ENCODE measurements around the gene PITRM1.

Gene PITRM1

GRCh38 chr10:3111621-3112163 is 60.9 kb downstream of the PITRM1 start:
- TF ChIP-seq CTCF (IDR thresholded peaks at IDR 0.05; ENCODE audit: borderline replicate concordance, control extremely low read depth, extremely low read depth, insufficient read depth, missing control alignments): no peak
- no peak for DNase-seq (ENCODE audit: low spot score)
- in situ Hi-C loops (cut with MboI; ENCODE audit: low sequenced_read_pairs, unreplicated experiment): no loop called here

GRCh38 chr10:3110782-3111620 is 61.6 kb downstream of the PITRM1 start:
- TF ChIP-seq CTCF (IDR thresholded peaks at IDR 0.05; ENCODE audit: borderline replicate concordance, control extremely low read depth, extremely low read depth, insufficient read depth, missing control alignments): no peak
- no peak for DNase-seq (ENCODE audit: low spot score)
- in situ Hi-C loops (cut with MboI; ENCODE audit: low sequenced_read_pairs, unreplicated experiment): no loop called here

- in situ Hi-C loops (cut with MboI; ENCODE audit: low sequenced_read_pairs, unreplicated experiment): no loop called here
- DNase-seq (ENCODE audit: low spot score): no peak
- no peak for TF ChIP-seq CTCF (IDR thresholded peaks at IDR 0.05; ENCODE audit: borderline replicate concordance, control extremely low read depth, extremely low read depth, insufficient read depth, missing control alignments)
Measured at GRCh38 chr10:3109633-3110032, 62.9 kb downstream of the PITRM1 start.

- no peak for DNase-seq (ENCODE audit: low spot score)
- no peak for TF ChIP-seq CTCF (IDR thresholded peaks at IDR 0.05; ENCODE audit: borderline replicate concordance, control extremely low read depth, extremely low read depth, insufficient read depth, missing control alignments)
- in situ Hi-C loops (cut with MboI; ENCODE audit: low sequenced_read_pairs, unreplicated experiment): no loop called here
Measured at GRCh38 chr10:3109196-3109595, 63.4 kb downstream of the PITRM1 start.

GRCh38 chr10:3108575-3109105 is 63.9 kb downstream of the PITRM1 start:
- no peak for TF ChIP-seq CTCF (IDR thresholded peaks at IDR 0.05; ENCODE audit: borderline replicate concordance, control extremely low read depth, extremely low read depth, insufficient read depth, missing control alignments)
- no peak for DNase-seq (ENCODE audit: low spot score)
- in situ Hi-C loops (cut with MboI; ENCODE audit: low sequenced_read_pairs, unreplicated experiment): no loop called here

GRCh38 chr10:3108033-3108432 is 64.5 kb downstream of the PITRM1 start:
- TF ChIP-seq CTCF (IDR thresholded peaks at IDR 0.05; ENCODE audit: borderline replicate concordance, control extremely low read depth, extremely low read depth, insufficient read depth, missing control alignments): no peak
- in situ Hi-C loops (cut with MboI; ENCODE audit: low sequenced_read_pairs, unreplicated experiment): no loop called here
- no peak for DNase-seq (ENCODE audit: low spot score)

All from GM13976 (cell line).